ENCODE measurements around the gene PTHLH. TPM values are rescaled to one million over a fixed set of nuclear protein-coding genes. Genes with fewer than 3 reads are reported as not detected.
A peak's percentile ranks its signal among the peaks of the same experiment; 100 is the strongest.

PTHLH gene
- polyA plus RNA-seq, 1 of the 3 experiments (the other 2 are of a cell fraction): 29.0 TPM

DNA sequence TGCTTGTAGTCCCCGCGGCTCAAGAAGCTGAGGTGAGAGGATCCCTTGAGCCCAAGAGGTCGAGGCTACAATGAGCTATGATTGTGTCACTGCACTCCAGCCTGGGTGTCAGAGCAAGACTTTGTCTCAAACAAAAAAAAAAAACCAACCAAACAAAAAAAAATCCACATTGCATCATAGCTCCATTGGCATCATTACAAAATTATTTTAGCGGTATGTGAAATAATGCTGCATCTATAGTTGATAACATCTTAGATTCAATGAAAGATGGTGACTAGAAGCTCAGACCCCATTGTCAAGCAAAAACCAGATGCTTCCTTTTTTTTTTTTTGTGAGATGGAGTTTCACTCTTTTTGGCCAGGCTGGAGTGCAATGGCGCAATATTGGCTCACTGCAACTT, 14.8 kb upstream of the PTHLH start (continued):
- no peak for TF ChIP-seq GABPA (IDR thresholded peaks at IDR 0.05; ENCODE audit: low read depth)

DNA sequence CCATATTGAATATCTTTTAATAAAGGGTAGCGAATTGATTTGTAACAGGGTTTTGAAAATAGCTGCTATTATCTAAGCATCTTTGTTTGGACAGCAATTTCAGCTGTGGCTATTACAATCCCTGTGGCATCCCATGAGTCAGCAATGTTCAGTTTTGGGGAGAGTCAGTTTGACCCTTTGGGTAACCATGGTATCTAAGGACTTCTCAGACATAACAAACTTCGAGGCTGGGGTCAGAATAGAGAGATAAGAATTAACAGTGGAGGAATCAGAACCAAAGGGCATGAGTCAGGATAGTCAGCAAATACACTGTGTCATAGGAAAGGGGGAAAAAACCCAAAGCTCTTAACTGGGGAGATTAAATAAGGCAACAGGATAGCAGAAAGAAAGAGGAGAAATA, 11.7 kb upstream of the PTHLH start:
- Histone ChIP-seq H3K4me2 (0 out of 2 replicates have a peak overlapping the region, but pooled peaks have one; percentile 26), H3K9me3 (no peaks in the 10 kb centered on the region), H3K36me3 (replicated peaks in 1 of 2; ENCODE audit: control insufficient read depth in 1 of 2, insufficient read depth in 2 of 2, low read length in 1 of 2) (no peaks in the 10 kb centered on the region), H4K20me1 (ENCODE audit: insufficient read depth) (no peaks in the 10 kb centered on the region), H3F3A (replicated peaks; ENCODE audit: insufficient read depth) (peaks cover 30% of the 10 kb centered on the region), H3K79me2 (ENCODE audit: insufficient read depth) (no peaks in the 10 kb centered on the region), H3K4me3 (ENCODE audit: low read depth in 2 of 2, low read length in 1 of 2) (no peak overlapping the region), H3K27me3 (ENCODE audit: insufficient read depth) (no peaks in the 10 kb centered on the region), H3K9ac (peak overlapping the region; percentile 58; the same call in 1 of the 2 replicates), H3K27ac (ENCODE audit: low read depth in 2 of 2, low read length in 1 of 2) (peak overlapping the region in 1 of 2 experiments; percentile 95; a peak in 2 of 4 replicates), H3K4me1 (ENCODE audit: control insufficient read depth in 1 of 2, insufficient read depth in 2 of 2, low read depth in 1 of 2, low read length in 1 of 2) (peaks cover 0 to 19% of the 10 kb centered on the region in 2 experiments; a peak in 3 of 4 replicates), H2AFZ (ENCODE audit: low read depth) (0 out of 2 replicates have a peak overlapping the region, but pooled peaks have one; percentile 30), H3K9me2 (no peaks in the 10 kb centered on the region)
- no peak for DNase-seq
- TF ChIP-seq, protein P1, sequence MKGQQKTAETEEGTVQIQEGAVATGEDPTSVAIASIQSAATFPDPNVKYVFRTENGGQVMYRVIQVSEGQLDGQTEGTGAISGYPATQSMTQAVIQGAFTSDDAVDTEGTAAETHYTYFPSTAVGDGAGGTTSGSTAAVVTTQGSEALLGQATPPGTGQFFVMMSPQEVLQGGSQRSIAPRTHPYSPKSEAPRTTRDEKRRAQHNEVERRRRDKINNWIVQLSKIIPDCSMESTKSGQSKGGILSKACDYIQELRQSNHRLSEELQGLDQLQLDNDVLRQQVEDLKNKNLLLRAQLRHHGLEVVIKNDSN (IDR thresholded peaks at IDR 0.05; ENCODE audit: borderline replicate concordance, low read depth): no peak
- TF ChIP-seq SMC3 (IDR thresholded peaks at IDR 0.05; ENCODE audit: low read depth, low read length) (no peak), RXRA (IDR thresholded peaks at IDR 0.05; ENCODE audit: borderline replicate concordance, low read depth) (0 out of 2 replicates have a peak, but pooled peaks have one; percentile 59), FOXJ3 (CRISPR knock-in tag; IDR thresholded peaks at IDR 0.05) (no peak), MXI1 (IDR thresholded peaks at IDR 0.05; ENCODE audit: low read depth, low read length) (no peak), GABPA (IDR thresholded peaks at IDR 0.05; ENCODE audit: low read depth) (no peak), NFIC (IDR thresholded peaks at IDR 0.05; ENCODE audit: borderline replicate concordance) (no peak), TEAD4 (IDR thresholded peaks at IDR 0.05; ENCODE audit: borderline replicate concordance, insufficient read depth) (peak; percentile 39; the same call in 1 of the 2 replicates), TAF1 (IDR thresholded peaks at IDR 0.05; ENCODE audit: borderline replicate concordance, low read depth, low read length) (no peak), TCF12 (IDR thresholded peaks at IDR 0.05) (peak; percentile 61), JUND (IDR thresholded peaks at IDR 0.05) (peak; percentile 55), FOSL2 (IDR thresholded peaks at IDR 0.05; ENCODE audit: borderline replicate concordance, low read depth) (no peak; the same call in 1 of the 2 replicates), EP300 (IDR thresholded peaks at IDR 0.05; ENCODE audit: borderline replicate concordance in 1 of 2, low read depth in 1 of 2, low read length in 1 of 2) (peak in 1 of 2 experiments; percentile 59; a peak in 1 of 4 replicates)
- TF ChIP-seq, protein P2, sequence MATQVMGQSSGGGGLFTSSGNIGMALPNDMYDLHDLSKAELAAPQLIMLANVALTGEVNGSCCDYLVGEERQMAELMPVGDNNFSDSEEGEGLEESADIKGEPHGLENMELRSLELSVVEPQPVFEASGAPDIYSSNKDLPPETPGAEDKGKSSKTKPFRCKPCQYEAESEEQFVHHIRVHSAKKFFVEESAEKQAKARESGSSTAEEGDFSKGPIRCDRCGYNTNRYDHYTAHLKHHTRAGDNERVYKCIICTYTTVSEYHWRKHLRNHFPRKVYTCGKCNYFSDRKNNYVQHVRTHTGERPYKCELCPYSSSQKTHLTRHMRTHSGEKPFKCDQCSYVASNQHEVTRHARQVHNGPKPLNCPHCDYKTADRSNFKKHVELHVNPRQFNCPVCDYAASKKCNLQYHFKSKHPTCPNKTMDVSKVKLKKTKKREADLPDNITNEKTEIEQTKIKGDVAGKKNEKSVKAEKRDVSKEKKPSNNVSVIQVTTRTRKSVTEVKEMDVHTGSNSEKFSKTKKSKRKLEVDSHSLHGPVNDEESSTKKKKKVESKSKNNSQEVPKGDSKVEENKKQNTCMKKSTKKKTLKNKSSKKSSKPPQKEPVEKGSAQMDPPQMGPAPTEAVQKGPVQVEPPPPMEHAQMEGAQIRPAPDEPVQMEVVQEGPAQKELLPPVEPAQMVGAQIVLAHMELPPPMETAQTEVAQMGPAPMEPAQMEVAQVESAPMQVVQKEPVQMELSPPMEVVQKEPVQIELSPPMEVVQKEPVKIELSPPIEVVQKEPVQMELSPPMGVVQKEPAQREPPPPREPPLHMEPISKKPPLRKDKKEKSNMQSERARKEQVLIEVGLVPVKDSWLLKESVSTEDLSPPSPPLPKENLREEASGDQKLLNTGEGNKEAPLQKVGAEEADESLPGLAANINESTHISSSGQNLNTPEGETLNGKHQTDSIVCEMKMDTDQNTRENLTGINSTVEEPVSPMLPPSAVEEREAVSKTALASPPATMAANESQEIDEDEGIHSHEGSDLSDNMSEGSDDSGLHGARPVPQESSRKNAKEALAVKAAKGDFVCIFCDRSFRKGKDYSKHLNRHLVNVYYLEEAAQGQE (IDR thresholded peaks at IDR 0.05; ENCODE audit: low read depth, low read length): peak; percentile 70; the same call in 1 of the 2 replicates
- TF ChIP-seq, protein P3, sequence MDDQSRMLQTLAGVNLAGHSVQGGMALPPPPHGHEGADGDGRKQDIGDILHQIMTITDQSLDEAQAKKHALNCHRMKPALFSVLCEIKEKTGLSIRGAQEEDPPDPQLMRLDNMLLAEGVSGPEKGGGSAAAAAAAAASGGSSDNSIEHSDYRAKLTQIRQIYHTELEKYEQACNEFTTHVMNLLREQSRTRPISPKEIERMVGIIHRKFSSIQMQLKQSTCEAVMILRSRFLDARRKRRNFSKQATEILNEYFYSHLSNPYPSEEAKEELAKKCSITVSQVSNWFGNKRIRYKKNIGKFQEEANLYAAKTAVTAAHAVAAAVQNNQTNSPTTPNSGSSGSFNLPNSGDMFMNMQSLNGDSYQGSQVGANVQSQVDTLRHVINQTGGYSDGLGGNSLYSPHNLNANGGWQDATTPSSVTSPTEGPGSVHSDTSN (IDR thresholded peaks at IDR 0.05): peak; percentile 35
- TF ChIP-seq, protein P4, sequence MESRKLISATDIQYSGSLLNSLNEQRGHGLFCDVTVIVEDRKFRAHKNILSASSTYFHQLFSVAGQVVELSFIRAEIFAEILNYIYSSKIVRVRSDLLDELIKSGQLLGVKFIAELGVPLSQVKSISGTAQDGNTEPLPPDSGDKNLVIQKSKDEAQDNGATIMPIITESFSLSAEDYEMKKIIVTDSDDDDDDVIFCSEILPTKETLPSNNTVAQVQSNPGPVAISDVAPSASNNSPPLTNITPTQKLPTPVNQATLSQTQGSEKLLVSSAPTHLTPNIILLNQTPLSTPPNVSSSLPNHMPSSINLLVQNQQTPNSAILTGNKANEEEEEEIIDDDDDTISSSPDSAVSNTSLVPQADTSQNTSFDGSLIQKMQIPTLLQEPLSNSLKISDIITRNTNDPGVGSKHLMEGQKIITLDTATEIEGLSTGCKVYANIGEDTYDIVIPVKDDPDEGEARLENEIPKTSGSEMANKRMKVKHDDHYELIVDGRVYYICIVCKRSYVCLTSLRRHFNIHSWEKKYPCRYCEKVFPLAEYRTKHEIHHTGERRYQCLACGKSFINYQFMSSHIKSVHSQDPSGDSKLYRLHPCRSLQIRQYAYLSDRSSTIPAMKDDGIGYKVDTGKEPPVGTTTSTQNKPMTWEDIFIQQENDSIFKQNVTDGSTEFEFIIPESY (IDR thresholded peaks at IDR 0.05; ENCODE audit: borderline replicate concordance, low read depth): no peak
- ChIA-PET CTCF (interaction anchor here (1.0 kb wide), 1 partner anchor 138 kb away, joined by 3 read pairs; no protein-coding TSS in a partner anchor), POLR2A (no interaction called here)
- 44% methylated on average over 2 of the region's 2 CpGs for WGBS (ENCODE audit: low lambda C conversion rate)

Measured in SK-N-SH (cell line).